HG03342 (cell line): Measurements from ENCODE around the gene ZDHHC16.

Experiments
- ATAC-seq: cut with Tn5 transposase; IDR thresholded peaks from one replicate; pipeline ENCODE4 v1.9.1; 2021; ENCODE audit warnings: mild to moderate bottlenecking, moderate library complexity; ENCODE audit not compliant: unreplicated experiment

The ZDHHC16 gene

DNA sequence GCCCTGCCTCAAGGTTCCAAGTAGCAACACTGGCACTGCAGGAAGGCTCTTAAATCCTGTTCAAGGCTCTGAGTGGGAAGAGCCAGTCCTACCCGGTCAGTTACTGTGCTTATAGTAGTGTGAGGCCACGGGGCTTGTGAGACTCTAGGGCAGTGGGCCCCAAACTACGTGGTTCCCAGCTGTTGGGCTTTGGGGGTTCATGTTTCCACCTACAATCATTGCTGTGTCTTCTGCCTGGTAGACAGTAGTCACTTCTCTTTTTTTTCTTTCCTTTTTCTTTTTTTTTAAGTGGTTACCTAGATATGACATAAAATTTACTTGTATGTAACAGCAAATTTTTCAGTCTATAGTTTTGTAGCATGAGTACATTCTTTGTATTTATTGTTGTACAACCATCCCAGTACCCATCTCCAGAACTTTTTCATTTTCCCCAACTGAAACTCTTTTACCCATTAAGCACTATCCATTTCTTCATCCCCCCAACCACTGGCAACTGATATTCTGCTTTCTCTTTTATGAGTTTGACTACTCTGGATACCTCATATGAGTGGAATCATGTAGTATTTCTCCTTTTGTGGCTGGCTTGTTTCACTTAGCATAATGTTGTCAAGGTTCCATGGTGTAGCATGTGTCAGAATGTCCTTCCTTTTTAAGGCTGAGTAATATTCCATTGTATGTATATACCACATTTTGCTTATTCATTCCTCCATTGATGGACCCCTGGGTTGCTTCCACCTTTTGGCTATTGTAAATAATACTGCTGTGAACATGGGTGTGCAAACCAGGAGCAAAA is 60.4 kb downstream of the ZDHHC16 start:
- no peak for ATAC-seq
